Gastrocnemius medialis (tissue), 4 donors: ENCODE measurements around the gene ZFHX3. TPM values are rescaled to one million over a fixed set of nuclear protein-coding genes. Genes with fewer than 3 reads are reported as not detected.

ENCODE experiments used
- ATAC-seq, 2 donors: fragments of 150-250 bp; one replicate each; pipeline ENCODE4 v1.9.1; 2016
- DNase-seq, 2 donors: peaks; one replicate each; pipeline ENCODE4 v3.0.0-alpha.2; 2019
- H3K27ac ChIP-seq, 4 donors: fragments of 200-600 bp; sonication (generic); 1 replicate in 1 of 4; 2 replicates in 3 of 4; pipeline ENCODE4 v1.5.1; 2016 to 2018; ENCODE audit warnings: mild to moderate bottlenecking in 2 of 4, moderate library complexity in 1 of 4
- H3K27me3 ChIP-seq, 3 donors: fragments of 200-600 bp; sonication (generic) in 2 of 3; 1 replicate in 1 of 3; 2 replicates in 2 of 3; pipeline versions ENCODE4 v1.5.1 to v1.6.0; 2016 to 2019; ENCODE audit warnings: mild to moderate bottlenecking in 1 of 3, moderate library complexity in 1 of 3
- H3K36me3 ChIP-seq, 2 donors: fragments of 200-600 bp; sonication (generic) in 1 of 2; one replicate each; pipeline ENCODE4 v1.5.1; 2017 to 2018
- H3K4me1 ChIP-seq, 2 donors: fragments of 200-600 bp; sonication (generic) in 1 of 2; one replicate each; pipeline ENCODE4 v1.5.1; 2016 to 2017; ENCODE audit warnings: mild to moderate bottlenecking in 2 of 2
- H3K4me3 ChIP-seq, 4 donors: fragments of 200-600 bp; sonication (generic) in 3 of 4; 1 replicate in 1 of 4; 2 replicates in 3 of 4; pipeline ENCODE4 v1.5.1; 2016 to 2019; ENCODE audit warnings: mild to moderate bottlenecking in 2 of 4
- H3K9me3 ChIP-seq, 3 donors: fragments of 200-600 bp; sonication (generic) in 2 of 3; 1 replicate in 1 of 3; 2 replicates in 2 of 3; pipeline ENCODE4 v1.5.1; 2016 to 2019
- CTCF ChIP-seq, 5 experiments: fragments of 450-650 bp in 3 of 5; fragments of 200-600 bp in 2 of 5; sonication (generic) in 2 of 5; IDR thresholded peaks in 4 of 5; conservative IDR thresholded peaks in 1 of 5; 1 replicate in 4 of 5; 2 replicates in 1 of 5; pipeline ENCODE4 v1.5.1; 2016 to 2019; ENCODE audit warnings: antibody characterized with exemption in 5 of 5, mild to moderate bottlenecking in 3 of 5, moderate library complexity in 3 of 5
- POLR2A ChIP-seq, 2 donors: fragments of 450-650 bp; IDR thresholded peaks; one replicate each; pipeline ENCODE4 v1.6.1; 2017; ENCODE audit warnings: antibody characterized with exemption in 2 of 2, mild to moderate bottlenecking in 2 of 2, moderate library complexity in 2 of 2
- in situ Hi-C, 4 donors: fragments of 200-750 bp; cut with MboI; loops; one replicate each; pipeline versions ENCODE4 v1.15.0 to v1.8.0; 2017; ENCODE audit warnings: low sequenced_read_pairs in 4 of 4
- intact Hi-C: fragments of 100-400 bp; cut with DNase I; formaldehyde crosslinking; loops from one replicate; pipeline ENCODE4 v1.15.1; 2023; ENCODE audit warnings: low total_unique reads
- total RNA-seq, 4 donors: library from RNA; depleted of rRNA; stranded (reverse); fragments of >200 nt; gene quantifications; one replicate each; pipeline versions ENCODE4 v1.1.0 to v1.2.3, GENCODE V29; 2016

The ZFHX3 gene
- total RNA-seq, 4 donors from 2014 or later, result 14.0 to 28.5 (median 27.3) TPM

- Histone ChIP-seq H3K9me3 (no peaks in the 10 kb centered on the region), H3K36me3 (no peaks in the 10 kb centered on the region), H3K4me3 (peak overlapping the region; percentile 37 to 75 (median 62)), H3K27ac (peak overlapping the region; percentile 95 to 99 (median 99)), H3K27me3 (no peaks in the 10 kb centered on the region), H3K4me1 (peaks cover 70 to 79% of the 10 kb centered on the region in 2 donors)
- in situ Hi-C loops (loop anchor here (5.0 to 25.0 kb wide), 3 partner anchors 66 to 218 kb away; no protein-coding TSS in a partner anchor), intact Hi-C loops (no loop called here)
- TF ChIP-seq CTCF (IDR thresholded peaks at IDR 0.05 in 4 of 5, conservative IDR thresholded peaks at IDR 0.05 in 1 of 5) (no peak), POLR2A (IDR thresholded peaks at IDR 0.05) (no peak)
- ATAC-seq, result no peak
- no peak for DNase-seq
Observed at GRCh38 chr16:73053038-73053363, 5.1 kb upstream of the ZFHX3 start.

GRCh38 chr16:73052576-73052975 is 4.6 kb upstream of the ZFHX3 start:
- Histone ChIP-seq H3K27me3 (no peaks in the 10 kb centered on the region), H3K4me3 (peak overlapping the region; percentile 37 to 75 (median 62)), H3K36me3 (no peaks in the 10 kb centered on the region), H3K27ac (peak overlapping the region; percentile 95 to 99 (median 99)), H3K9me3 (no peaks in the 10 kb centered on the region), H3K4me1 (peaks cover 70 to 79% of the 10 kb centered on the region in 2 donors)
- TF ChIP-seq POLR2A (IDR thresholded peaks at IDR 0.05), result no peak
- no peak for TF ChIP-seq CTCF (IDR thresholded peaks at IDR 0.05 in 4 of 5, conservative IDR thresholded peaks at IDR 0.05 in 1 of 5)
- no peak for DNase-seq
- ATAC-seq, result no peak
- in situ Hi-C loops (loop anchor here (5.0 to 25.0 kb wide), 3 partner anchors 65 to 218 kb away; no protein-coding TSS in a partner anchor), intact Hi-C loops (no loop called here)

- TF ChIP-seq POLR2A (IDR thresholded peaks at IDR 0.05) (no peak), CTCF (IDR thresholded peaks at IDR 0.05 in 4 of 5, conservative IDR thresholded peaks at IDR 0.05 in 1 of 5) (no peak)
- Histone ChIP-seq H3K27ac (peak overlapping the region; percentile 95 to 99 (median 99)), H3K36me3 (no peaks in the 10 kb centered on the region), H3K4me1 (peaks cover 75 to 84% of the 10 kb centered on the region in 2 donors), H3K27me3 (no peaks in the 10 kb centered on the region), H3K9me3 (no peaks in the 10 kb centered on the region), H3K4me3 (peak overlapping the region; percentile 37 to 75 (median 62))
- ATAC-seq (no peak), DNase-seq (no peak)
- in situ Hi-C loops, result loop anchor here (5.0 to 25.0 kb wide), 3 partner anchors 65 to 217 kb away; no protein-coding TSS in a partner anchor
- intact Hi-C loops, result no loop called here
Observed at GRCh38 chr16:73051961-73052360, 4.0 kb upstream of the ZFHX3 start.

GRCh38 chr16:73051226-73051625 is 3.3 kb upstream of the ZFHX3 start:
- in situ Hi-C loops, result loop anchor here (5.0 to 25.0 kb wide), 3 partner anchors 64 to 216 kb away; no protein-coding TSS in a partner anchor
- Histone ChIP-seq H3K9me3 (no peaks in the 10 kb centered on the region), H3K4me1 (peaks cover 83 to 84% of the 10 kb centered on the region in 2 donors), H3K36me3 (no peaks in the 10 kb centered on the region), H3K27me3 (no peaks in the 10 kb centered on the region), H3K27ac (peak overlapping the region; percentile 95 to 99 (median 99)), H3K4me3 (peak overlapping the region in 2 of 4 donors; percentile 6 to 51)
- no peak for ATAC-seq
- TF ChIP-seq CTCF (IDR thresholded peaks at IDR 0.05 in 4 of 5, conservative IDR thresholded peaks at IDR 0.05 in 1 of 5), result no peak
- no peak for TF ChIP-seq POLR2A (IDR thresholded peaks at IDR 0.05)
- peak in 1 of 2 donors; percentile 16 for DNase-seq
- intact Hi-C loops, result no loop called here
